ENCODE measurements around the gene LOXL4.

The LOXL4 gene

GRCh38 chr10:98263088-98263487, 4.9 kb downstream of the LOXL4 start:
- FAIRE-seq = no peak

GRCh38 chr10:98262571-98262970, 5.4 kb downstream of the LOXL4 start:
- no peak for FAIRE-seq

- FAIRE-seq = no peak
Observed at GRCh38 chr10:98261436-98262277, 6.3 kb downstream of the LOXL4 start.

DNA sequence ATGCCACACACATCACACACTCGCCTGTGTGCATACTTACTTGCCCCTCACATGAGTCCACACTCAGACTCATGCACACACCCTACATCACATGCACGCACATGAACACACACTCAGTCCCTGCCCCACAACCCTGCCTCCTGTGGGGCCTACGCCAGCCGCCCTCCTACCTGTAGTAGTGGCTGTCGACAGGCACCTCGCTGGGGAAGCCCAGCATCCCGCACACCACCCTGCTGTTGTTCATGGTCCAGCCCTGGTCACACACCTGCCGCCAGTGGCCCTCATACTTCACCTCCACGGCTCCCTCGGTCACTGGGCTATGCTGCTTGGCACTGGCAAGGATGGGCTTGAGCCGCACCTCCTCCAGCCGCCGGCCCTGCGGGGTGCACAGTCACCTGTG, 7.2 kb downstream of the LOXL4 start:
- no peak for FAIRE-seq

GRCh38 chr10:98260350-98260749, 7.6 kb downstream of the LOXL4 start:
- no peak for FAIRE-seq

- no peak for FAIRE-seq
Observed at GRCh38 chr10:98259606-98260315, 8.2 kb downstream of the LOXL4 start.

- FAIRE-seq = no peak
Observed at GRCh38 chr10:98258683-98259454, 9.1 kb downstream of the LOXL4 start.

DNA sequence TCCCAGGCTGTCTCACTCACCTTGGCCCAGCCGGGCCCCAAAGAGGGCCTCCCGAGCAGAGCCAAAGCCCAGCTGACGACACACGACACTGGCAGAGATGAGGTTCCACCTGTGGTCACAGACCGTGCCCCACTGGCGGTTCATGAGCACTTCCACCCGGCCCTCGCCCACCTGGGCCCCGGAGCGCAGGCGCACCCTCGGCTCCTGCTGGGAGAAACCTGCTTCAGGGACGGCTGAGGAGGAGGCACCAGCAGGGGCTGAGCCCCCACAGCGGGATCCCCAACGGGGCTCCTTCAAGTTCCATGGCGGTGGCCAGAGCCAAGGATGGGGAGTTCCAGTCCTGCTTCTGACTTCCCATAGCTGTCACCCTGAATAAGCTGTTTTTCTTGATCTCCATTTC, 10.0 kb downstream of the LOXL4 start:
- FAIRE-seq = no peak

- no peak for FAIRE-seq
Observed at GRCh38 chr10:98257198-98257597, 10.8 kb downstream of the LOXL4 start.

DNA sequence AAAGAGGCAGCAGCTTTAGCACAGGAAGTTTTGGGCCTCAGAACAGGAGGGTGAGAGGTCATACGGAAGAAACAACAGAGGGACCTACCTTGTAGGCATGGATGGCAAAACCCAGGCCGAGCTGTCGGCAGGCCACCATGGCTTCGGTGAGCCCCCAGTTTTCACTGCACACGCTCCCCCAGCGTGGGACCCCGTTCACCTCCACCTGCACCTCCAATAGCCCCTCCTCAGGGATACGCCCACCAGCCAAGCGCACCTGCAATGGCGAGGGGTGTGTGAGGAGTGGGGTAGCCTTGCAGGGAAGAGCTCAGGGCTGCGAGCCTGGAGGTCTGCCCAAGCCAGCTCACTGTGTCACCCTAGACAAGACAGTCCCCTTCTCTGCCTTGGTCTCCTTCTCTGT, 11.3 kb downstream of the LOXL4 start:
- no peak for FAIRE-seq

- no peak for FAIRE-seq
Observed at GRCh38 chr10:98255146-98255877, 12.7 kb downstream of the LOXL4 start.

DNA sequence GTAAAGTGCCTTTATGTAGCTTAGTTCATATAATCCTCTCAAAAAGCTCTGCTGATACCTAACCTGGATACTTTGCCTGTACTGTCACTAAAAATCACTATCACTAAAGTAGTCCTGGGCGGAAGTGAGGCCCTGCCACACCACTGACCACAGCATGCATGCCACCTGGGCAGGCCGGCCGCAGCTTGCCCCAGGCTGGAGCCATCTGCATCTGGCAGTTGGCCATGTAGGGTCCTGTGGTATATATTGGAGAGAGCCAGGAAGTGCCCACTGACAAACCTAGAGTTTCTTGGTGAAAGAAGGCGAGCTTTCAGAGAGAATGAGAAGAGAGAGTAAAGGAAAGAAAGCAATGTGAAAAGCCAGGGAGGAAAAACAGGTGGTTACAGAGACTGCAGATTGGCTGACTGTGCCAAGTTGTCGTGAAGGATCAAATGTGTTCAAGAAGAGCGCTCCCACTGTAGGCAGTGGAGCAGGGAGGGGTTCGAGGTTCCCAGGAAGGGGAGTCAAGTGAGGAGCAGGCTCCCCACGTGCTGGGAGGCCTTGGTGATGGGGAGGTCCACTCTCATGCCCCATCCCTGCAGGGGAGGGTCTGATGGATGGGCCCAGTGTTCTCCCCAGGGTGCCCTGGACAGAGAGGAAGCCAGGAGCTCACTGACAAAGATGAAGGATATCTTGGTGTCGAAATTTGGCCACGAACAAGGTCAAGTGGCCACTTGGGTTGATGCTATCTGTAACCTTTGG, 13.6 kb downstream of the LOXL4 start:
- FAIRE-seq = no peak

- no peak for FAIRE-seq
Observed at GRCh38 chr10:98253499-98253898, 14.5 kb downstream of the LOXL4 start.

DNA sequence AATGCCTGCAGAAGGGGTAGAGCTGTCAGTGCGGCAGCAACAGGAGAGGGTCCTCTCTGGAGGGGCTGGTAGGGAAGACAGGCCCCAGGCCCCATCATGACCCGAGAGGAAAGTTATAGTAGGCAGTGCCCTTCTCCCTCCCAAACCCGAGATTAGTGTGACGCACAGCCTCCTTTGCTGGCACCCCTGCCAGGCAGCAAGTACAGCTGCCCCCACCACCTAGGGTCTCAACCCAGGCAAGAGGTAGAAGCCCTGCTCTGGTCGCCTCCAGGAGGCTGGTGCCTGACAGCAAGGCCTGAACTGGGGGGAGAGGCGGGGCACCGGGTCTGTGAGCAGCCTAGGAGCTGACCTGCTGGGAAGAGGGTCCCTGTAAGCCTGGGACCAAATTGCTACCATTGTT, 15.5 kb downstream of the LOXL4 start:
- FAIRE-seq = no peak

DNA sequence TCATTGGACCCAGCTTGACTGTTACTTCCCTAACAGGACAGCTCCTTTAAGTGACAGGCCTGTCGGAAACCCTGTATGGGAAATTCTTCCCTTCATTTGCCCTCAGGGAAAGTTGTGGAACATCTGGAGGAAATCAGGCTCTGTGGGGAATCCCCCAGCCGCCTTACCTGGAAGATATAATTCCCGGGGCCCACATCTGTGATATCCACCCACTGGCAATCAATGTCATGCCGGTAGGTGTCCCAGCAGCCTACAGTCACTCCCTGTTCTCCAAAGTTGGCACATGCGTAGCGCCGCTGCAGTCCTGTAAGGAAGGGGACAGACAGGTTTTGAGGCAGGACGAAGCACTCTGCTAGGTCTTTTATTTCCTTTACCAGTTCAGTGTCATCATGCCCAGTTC, 16.6 kb downstream of the LOXL4 start:
- FAIRE-seq = no peak

GRCh38 chr10:98249134-98249533, 18.9 kb downstream of the LOXL4 start:
- no peak for FAIRE-seq

DNA sequence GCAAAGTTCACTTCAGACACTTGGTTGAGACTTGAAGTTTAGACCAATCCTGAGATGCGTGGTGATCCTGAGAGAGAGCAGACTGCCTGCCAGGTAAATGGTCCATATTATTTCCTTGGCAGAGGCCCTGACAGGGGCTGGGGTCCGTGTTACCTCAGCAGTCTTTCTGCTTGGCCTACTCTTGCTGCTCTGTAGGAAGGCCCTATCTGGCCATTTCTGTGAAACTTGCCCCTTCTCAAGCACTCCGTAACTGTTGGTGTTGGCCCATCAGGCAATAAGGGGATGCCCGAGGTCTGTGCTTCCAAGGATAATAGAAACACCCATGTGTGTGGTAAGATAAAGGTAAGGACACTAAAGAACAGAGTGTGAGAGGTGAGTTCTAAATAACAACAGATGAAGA, 20.0 kb downstream of the LOXL4 start:
- no peak for FAIRE-seq

GRCh38 chr10:98246911-98247805, 20.8 kb downstream of the LOXL4 start:
- no peak for FAIRE-seq

DNA sequence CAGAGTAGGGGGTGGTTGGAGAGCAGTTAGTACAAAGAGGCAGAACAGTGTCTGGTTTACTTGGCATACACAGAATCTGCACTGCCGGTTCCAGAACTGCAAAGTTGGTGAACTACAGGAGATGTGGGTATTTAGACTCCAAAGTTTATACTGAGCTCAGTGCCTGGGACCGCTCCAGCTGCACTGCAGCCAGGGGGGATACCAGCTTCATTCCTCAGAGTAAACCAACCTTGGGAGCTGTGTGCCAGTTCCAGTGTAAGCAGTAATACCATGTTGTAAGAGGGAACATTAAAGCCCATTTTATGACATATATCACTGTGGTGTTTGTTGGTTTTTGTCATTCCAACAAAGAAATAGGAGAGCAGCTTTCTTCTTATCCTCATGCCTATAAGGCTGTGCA, 23.4 kb downstream of the LOXL4 start:
- no peak for FAIRE-seq

GRCh38 chr10:98244141-98244540, 23.9 kb downstream of the LOXL4 start:
- FAIRE-seq = no peak

DNA sequence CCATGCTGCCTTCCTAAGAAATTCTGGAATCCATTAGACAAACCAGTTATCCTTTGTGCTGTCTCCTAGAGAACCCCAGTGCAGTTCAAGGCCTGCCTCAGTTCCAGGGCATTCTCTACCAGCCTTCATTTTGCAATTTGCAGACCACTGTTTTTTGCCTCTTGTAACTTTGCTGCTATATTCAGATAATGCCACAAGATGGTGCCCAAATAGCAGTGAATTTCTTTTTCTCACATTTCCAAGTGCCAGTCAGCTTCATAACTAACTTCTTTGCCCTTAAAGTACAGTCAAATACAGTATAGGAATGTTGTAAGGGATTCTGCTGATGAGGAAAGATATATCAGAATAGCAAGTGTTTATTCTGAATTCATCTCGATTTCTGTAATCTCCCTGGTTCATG, 25.2 kb downstream of the LOXL4 start:
- FAIRE-seq = peak; percentile 90
